Anterior cingulate cortex (tissue), 58 donors: ENCODE data around the gene SAMD13.
"Not testable (repeated sequence)": the region's sequence is repeated elsewhere in the genome, so short reads cannot be mapped to it uniquely, and the experiment has no call there.

ENCODE experiments used
- DNase-seq, 58 donors: peaks; one replicate each; lab custom pipeline; 2025; lab: John Stamatoyannopoulos, UW

SAMD13 gene

GRCh38 chr1:84282780-84283333, 18.7 kb upstream of the SAMD13 start:
- DNase-seq = no peak

- no peak for DNase-seq
Measured at GRCh38 chr1:84283381-84283780, 18.1 kb upstream of the SAMD13 start.

- no peak for DNase-seq
Measured at GRCh38 chr1:84286071-84286470, 15.4 kb upstream of the SAMD13 start.

GRCh38 chr1:84287389-84287788, 14.1 kb upstream of the SAMD13 start:
- DNase-seq = not testable (repeated sequence)

- peak in 3 of 58 donors; percentile 4 to 10 (median 4) for DNase-seq
Measured at GRCh38 chr1:84289169-84289785, 12.2 kb upstream of the SAMD13 start.

GRCh38 chr1:84291882-84292655, 9.4 kb upstream of the SAMD13 start:
- no peak for DNase-seq

- no peak for DNase-seq
Measured at GRCh38 chr1:84293766-84294165, 7.7 kb upstream of the SAMD13 start.

GRCh38 chr1:84294751-84295150, 6.8 kb upstream of the SAMD13 start:
- DNase-seq = no peak

- peak in 3 of 58 donors; percentile 1 to 12 (median 10) for DNase-seq
Measured at GRCh38 chr1:84297546-84298244, 3.8 kb upstream of the SAMD13 start.

- peak in 53 of 58 donors; percentile 18 to 82 (median 58) for DNase-seq
Measured at GRCh38 chr1:84298328-84298683, 3.2 kb upstream of the SAMD13 start.

GRCh38 chr1:84298684-84299535, 2.6 kb upstream of the SAMD13 start:
- DNase-seq = peak in 41 of 58 donors; percentile 14 to 82 (median 60)

GRCh38 chr1:84299536-84300170, 1.9 kb upstream of the SAMD13 start:
- DNase-seq = peak in 8 of 58 donors; percentile 2 to 31 (median 8)

GRCh38 chr1:84300501-84300900, 1.0 kb upstream of the SAMD13 start:
- no peak for DNase-seq

GRCh38 chr1:84301785-84302385, 377 bp downstream of the SAMD13 start:
- DNase-seq = peak in 1 of 58 donors; percentile 19

GRCh38 chr1:84303314-84303830, 1.9 kb downstream of the SAMD13 start:
- peak in 8 of 58 donors; percentile 6 to 36 (median 28) for DNase-seq

- DNase-seq = no peak
Measured at GRCh38 chr1:84307398-84307797, 5.9 kb downstream of the SAMD13 start.

GRCh38 chr1:84311296-84311695, 9.8 kb downstream of the SAMD13 start:
- DNase-seq = no peak

- no peak for DNase-seq
Measured at GRCh38 chr1:84319662-84320061, 18.2 kb downstream of the SAMD13 start.

GRCh38 chr1:84327830-84328229, 26.3 kb downstream of the SAMD13 start:
- DNase-seq = no peak
